IPS-15b (cell line): Measurements from ENCODE around the gene GPR158.

ENCODE experiments used
- H3K27me3 ChIP-seq: one replicate; pipeline ENCODE4 v1.6.1; 2013; ENCODE audit warnings: low read length; ENCODE audit not compliant: control insufficient read depth, insufficient read depth
- H3K36me3 ChIP-seq: one replicate; pipeline ENCODE4 v1.6.1; 2013; ENCODE audit warnings: low read length; ENCODE audit not compliant: control insufficient read depth, insufficient read depth
- H3K4me1 ChIP-seq: one replicate; pipeline ENCODE4 v1.6.1; 2013; ENCODE audit warnings: mild to moderate bottlenecking, low read length; ENCODE audit not compliant: control insufficient read depth, insufficient read depth
- H3K4me3 ChIP-seq: one replicate; pipeline ENCODE4 v1.5.1; 2013; ENCODE audit warnings: low read depth, low read length
- H3K9ac ChIP-seq: one replicate; pipeline ENCODE4 v1.6.1; 2013; ENCODE audit warnings: low read depth, mild to moderate bottlenecking, low read length
- H3K9me3 ChIP-seq: one replicate; pipeline ENCODE4 v1.6.1; 2013; ENCODE audit warnings: mild to moderate bottlenecking, low read length; ENCODE audit not compliant: control insufficient read depth, insufficient read depth

GPR158 gene

GRCh38 chr10:25278180-25278579, 103.4 kb downstream of the GPR158 start:
- Histone ChIP-seq H3K4me3 (no peak overlapping the region), H3K4me1 (no peaks in the 10 kb centered on the region), H3K36me3 (no peaks in the 10 kb centered on the region), H3K27me3 (no peaks in the 10 kb centered on the region), H3K9ac (no peak overlapping the region), H3K9me3 (no peaks in the 10 kb centered on the region)

- Histone ChIP-seq H3K4me3 (no peak overlapping the region), H3K9ac (no peak overlapping the region), H3K36me3 (no peaks in the 10 kb centered on the region), H3K4me1 (no peaks in the 10 kb centered on the region), H3K27me3 (no peaks in the 10 kb centered on the region), H3K9me3 (peaks cover 3% of the 10 kb centered on the region)
Measured at GRCh38 chr10:25280076-25280475, 105.3 kb downstream of the GPR158 start.

- Histone ChIP-seq H3K4me3 (no peak overlapping the region), H3K4me1 (no peaks in the 10 kb centered on the region), H3K9me3 (peaks cover 7% of the 10 kb centered on the region), H3K9ac (no peak overlapping the region), H3K27me3 (no peaks in the 10 kb centered on the region), H3K36me3 (no peaks in the 10 kb centered on the region)
Measured at GRCh38 chr10:25280573-25280972, 105.8 kb downstream of the GPR158 start.

GRCh38 chr10:25285809-25286208, 111.0 kb downstream of the GPR158 start:
- H3K4me1 ChIP-seq = no peaks in the 10 kb centered on the region
- H3K9ac ChIP-seq = no peak overlapping the region
- no peaks in the 10 kb centered on the region for H3K36me3 ChIP-seq
- peaks cover 7% of the 10 kb centered on the region for H3K9me3 ChIP-seq
- H3K27me3 ChIP-seq = no peaks in the 10 kb centered on the region
- no peak overlapping the region for H3K4me3 ChIP-seq

- no peak overlapping the region for H3K4me3 ChIP-seq
- peaks cover 7% of the 10 kb centered on the region for H3K9me3 ChIP-seq
- H3K36me3 ChIP-seq = no peaks in the 10 kb centered on the region
- H3K9ac ChIP-seq = no peak overlapping the region
- no peaks in the 10 kb centered on the region for H3K4me1 ChIP-seq
- no peaks in the 10 kb centered on the region for H3K27me3 ChIP-seq
Measured at GRCh38 chr10:25288181-25288580, 113.4 kb downstream of the GPR158 start.

- Histone ChIP-seq H3K9me3 (no peaks in the 10 kb centered on the region), H3K4me3 (no peak overlapping the region), H3K27me3 (no peaks in the 10 kb centered on the region), H3K9ac (no peak overlapping the region), H3K4me1 (no peaks in the 10 kb centered on the region), H3K36me3 (no peaks in the 10 kb centered on the region)
Measured at GRCh38 chr10:25294032-25294926, 119.5 kb downstream of the GPR158 start.

GRCh38 chr10:25296324-25296723, 121.5 kb downstream of the GPR158 start:
- Histone ChIP-seq H3K27me3 (no peaks in the 10 kb centered on the region), H3K9ac (no peak overlapping the region), H3K9me3 (no peaks in the 10 kb centered on the region), H3K36me3 (no peaks in the 10 kb centered on the region), H3K4me3 (no peak overlapping the region), H3K4me1 (no peaks in the 10 kb centered on the region)

GRCh38 chr10:25297466-25297865, 122.7 kb downstream of the GPR158 start:
- H3K27me3 ChIP-seq = no peaks in the 10 kb centered on the region
- H3K4me1 ChIP-seq = no peaks in the 10 kb centered on the region
- H3K4me3 ChIP-seq = no peak overlapping the region
- H3K36me3 ChIP-seq = no peaks in the 10 kb centered on the region
- H3K9me3 ChIP-seq = no peaks in the 10 kb centered on the region
- H3K9ac ChIP-seq = no peak overlapping the region

GRCh38 chr10:25300073-25300472, 125.3 kb downstream of the GPR158 start:
- no peaks in the 10 kb centered on the region for H3K27me3 ChIP-seq
- H3K4me3 ChIP-seq = no peak overlapping the region

GRCh38 chr10:25304606-25305005, 129.8 kb downstream of the GPR158 start:
- H3K36me3 ChIP-seq = no peaks in the 10 kb centered on the region
- H3K9ac ChIP-seq = no peak overlapping the region
- H3K27me3 ChIP-seq = no peaks in the 10 kb centered on the region
- no peaks in the 10 kb centered on the region for H3K4me1 ChIP-seq
- H3K4me3 ChIP-seq = no peak overlapping the region
- no peaks in the 10 kb centered on the region for H3K9me3 ChIP-seq

More at GRCh38 chr10:25300073-25300472, 125.3 kb downstream of the GPR158 start:
- no peaks in the 10 kb centered on the region for H3K9me3 ChIP-seq
- no peaks in the 10 kb centered on the region for H3K4me1 ChIP-seq
- no peak overlapping the region for H3K9ac ChIP-seq
- no peaks in the 10 kb centered on the region for H3K36me3 ChIP-seq

- Histone ChIP-seq H3K36me3 (no peaks in the 10 kb centered on the region), H3K27me3 (no peaks in the 10 kb centered on the region), H3K9ac (no peak overlapping the region), H3K9me3 (no peaks in the 10 kb centered on the region), H3K4me1 (no peaks in the 10 kb centered on the region), H3K4me3 (no peak overlapping the region)
Measured at GRCh38 chr10:25306386-25306785, 131.6 kb downstream of the GPR158 start.

GRCh38 chr10:25308278-25308677, 133.5 kb downstream of the GPR158 start:
- H3K27me3 ChIP-seq = no peaks in the 10 kb centered on the region
- no peaks in the 10 kb centered on the region for H3K36me3 ChIP-seq
- no peak overlapping the region for H3K4me3 ChIP-seq
- no peaks in the 10 kb centered on the region for H3K9me3 ChIP-seq
- H3K9ac ChIP-seq = no peak overlapping the region
- H3K4me1 ChIP-seq = no peaks in the 10 kb centered on the region
